PC-3 (cell line): ENCODE results near the gene NCSTN. TPM values are rescaled to one million over a fixed set of nuclear protein-coding genes. Genes with fewer than 3 reads are reported as not detected.

Experiments
- ATAC-seq: fragments of 200-7000 bp; cut with Tn5 transposase; 2 replicates; pipeline ENCODE4 v1.9.1; 2020; ENCODE audit warnings: mild to moderate bottlenecking, moderate library complexity
- BruUV-seq: library from RNA; stranded (reverse); fragments of 400-500 nt; replicated peaks from 2 replicates; lab custom pipeline; 2021; lab: Mats Ljungman, UMichigan
- CTCF ChIA-PET: fragments of 300-600 bp; sonication (Branson Sonifier 250); formaldehyde crosslinking; loops from one replicate; lab custom pipeline; 2022; ENCODE audit warnings: antibody characterized with exemption; lab: Charles Lee
- POLR2A ChIA-PET: fragments of 300-600 bp; sonication (Branson Sonifier 250); formaldehyde crosslinking; loops from one replicate; lab custom pipeline; 2022; ENCODE audit warnings: antibody characterized with exemption; ENCODE audit not compliant: unreplicated experiment; lab: Charles Lee
- DNase-seq: peaks from one replicate; pipeline ENCODE4 v3.0.0-alpha.2; 2015
- H2AFZ ChIP-seq: fragments of 300-600 bp; sonication (generic); 2 replicates; pipeline ENCODE4 v1.6.0; 2016; ENCODE audit warnings: antibody characterized with exemption, low read length
- H3F3A ChIP-seq: fragments of 300-600 bp; sonication (generic); one replicate; pipeline ENCODE4 v1.6.0; 2017; ENCODE audit warnings: antibody characterized with exemption, low read length, control low read depth, mild to moderate bottlenecking; ENCODE audit not compliant: unreplicated experiment
- H3K27ac ChIP-seq: fragments of 300-600 bp; sonication (generic); 2 replicates; pipeline ENCODE4 v1.5.1; 2016; ENCODE audit warnings: mild to moderate bottlenecking, low read length
- H3K27me3 ChIP-seq: fragments of 300-600 bp; sonication (generic); 2 replicates; pipeline ENCODE4 v1.6.1; 2016; ENCODE audit warnings: low read length, mixed read lengths
- H3K36me3 ChIP-seq: fragments of 300-600 bp; sonication (generic); 2 replicates; pipeline ENCODE4 v1.6.1; 2016; ENCODE audit warnings: low read depth, mixed run types, low read length, mixed read lengths
- H3K4me1 ChIP-seq: fragments of 300-600 bp; sonication (generic); 2 replicates; pipeline ENCODE4 v1.5.1; 2016; ENCODE audit warnings: low read length; ENCODE audit not compliant: insufficient read depth
- H3K4me2 ChIP-seq: fragments of 300-600 bp; sonication (generic); 2 replicates; pipeline ENCODE4 v1.6.0; 2016; ENCODE audit warnings: low read length
- H3K4me3 ChIP-seq: fragments of 300-600 bp; sonication (generic); 2 replicates; pipeline ENCODE4 v1.5.1; 2016; ENCODE audit warnings: mild to moderate bottlenecking, low read length, mixed read lengths
- H3K79me2 ChIP-seq: fragments of 300-600 bp; sonication (generic); 2 replicates; pipeline ENCODE4 v1.6.1; 2017; ENCODE audit warnings: low read length, mixed read lengths
- H3K9ac ChIP-seq: fragments of 300-600 bp; sonication (generic); 2 replicates; pipeline ENCODE4 v1.6.0; 2016; ENCODE audit warnings: mild to moderate bottlenecking, low read length
- H3K9me2 ChIP-seq: fragments of 300-600 bp; sonication (generic); replicated peaks from 2 replicates; pipeline ENCODE4 v1.6.1; 2016; ENCODE audit warnings: mixed run types, low read length, mixed read lengths
- H3K9me3 ChIP-seq: fragments of 300-600 bp; sonication (generic); 2 replicates; pipeline ENCODE4 v1.6.1; 2016; ENCODE audit warnings: low read length, mixed read lengths
- H4K20me1 ChIP-seq: fragments of 300-600 bp; sonication (generic); 2 replicates; pipeline ENCODE4 v1.6.1; 2016; ENCODE audit warnings: low read length, mixed read lengths
- CTCF ChIP-seq: fragments of 300-600 bp; sonication (generic); conservative IDR thresholded peaks from 2 replicates; pipeline ENCODE4 v1.5.1; 2017; ENCODE audit warnings: antibody characterized with exemption, low read depth, mild to moderate bottlenecking, low read length
- EZH2 ChIP-seq: fragments of 300-600 bp; sonication (generic); IDR thresholded peaks from one replicate; pipeline ENCODE4 v1.6.1; 2017; ENCODE audit warnings: antibody characterized with exemption, mild to moderate bottlenecking, low read length; ENCODE audit not compliant: unreplicated experiment
- EZH2phosphoT487 ChIP-seq: fragments of 300-600 bp; sonication (generic); IDR thresholded peaks from 2 replicates; pipeline ENCODE4 v1.6.1; 2018; ENCODE audit warnings: mild to moderate bottlenecking, antibody characterized with exemption, low read length, borderline replicate concordance
- intact Hi-C: fragments of 100-400 bp; cut with micrococcal nuclease; formaldehyde crosslinking; loops from 2 replicates; pipeline ENCODE4 v1.9.0; 2023
- total RNA-seq: library from RNA; depleted of rRNA; stranded (reverse); fragments of >200 nt; gene quantifications from 2 replicates; pipeline ENCODE4 v1.2.3, GENCODE V29; 2014

Gene NCSTN
- total RNA-seq, 1 experiment from 2014 or later, result 49.6 TPM

- no TSS peak for BruUV-seq
- H3F3A ChIP-seq, result no peaks in the 10 kb centered on the region
- no peak overlapping the region for H3K4me3 ChIP-seq
- intact Hi-C loops, result no loop called here
- DNase-seq (no peak), ATAC-seq (no peak)
- no peaks in the 10 kb centered on the region for H3K9me2 ChIP-seq
- TF ChIP-seq EZH2 (no peak), EZH2phosphoT487 (no peak)
- no peaks in the 10 kb centered on the region for H3K27me3 ChIP-seq
- H2AFZ ChIP-seq, result no peak overlapping the region
- H3K4me2 ChIP-seq, result no peak overlapping the region
- H3K9me3 ChIP-seq, result no peaks in the 10 kb centered on the region
- ChIA-PET CTCF (no interaction called here), POLR2A (interaction anchor here (0.6 kb wide), 1 partner anchor 29 kb away, joined by 3 read pairs; no protein-coding TSS in a partner anchor)
- H3K9ac ChIP-seq, result no peak overlapping the region
- H3K36me3 ChIP-seq, result no peaks in the 10 kb centered on the region
- H3K27ac ChIP-seq, result no peak overlapping the region
- no peaks in the 10 kb centered on the region for H3K4me1 ChIP-seq
- no peaks in the 10 kb centered on the region for H3K79me2 ChIP-seq
- H4K20me1 ChIP-seq, result no peaks in the 10 kb centered on the region
Observed at GRCh38 chr1:160370561-160371345, 27.6 kb downstream of the NCSTN start.

GRCh38 chr1:160371346-160371631, 28.1 kb downstream of the NCSTN start:
- ChIA-PET POLR2A (interaction anchor here (0.6 kb wide), 1 partner anchor 29 kb away, joined by 3 read pairs; no protein-coding TSS in a partner anchor), CTCF (no interaction called here)
- Histone ChIP-seq H4K20me1 (no peaks in the 10 kb centered on the region), H3K4me3 (no peak overlapping the region), H3K36me3 (no peaks in the 10 kb centered on the region), H3K9ac (no peak overlapping the region), H3K9me3 (no peaks in the 10 kb centered on the region), H3K4me1 (no peaks in the 10 kb centered on the region), H3K27ac (no peak overlapping the region), H2AFZ (no peak overlapping the region), H3K9me2 (no peaks in the 10 kb centered on the region), H3K27me3 (no peaks in the 10 kb centered on the region), H3F3A (no peaks in the 10 kb centered on the region), H3K79me2 (no peaks in the 10 kb centered on the region), H3K4me2 (no peak overlapping the region)
- ATAC-seq, result no peak
- intact Hi-C loops, result no loop called here
- TF ChIP-seq EZH2phosphoT487 (no peak), CTCF (no peak), EZH2 (no peak)
- no peak for DNase-seq
- BruUV-seq, result no TSS peak

GRCh38 chr1:160371756-160372155, 28.6 kb downstream of the NCSTN start:
- Histone ChIP-seq H3F3A (no peaks in the 10 kb centered on the region), H3K9ac (no peak overlapping the region), H3K4me1 (no peaks in the 10 kb centered on the region), H3K4me3 (no peak overlapping the region), H3K36me3 (no peaks in the 10 kb centered on the region), H3K9me2 (no peaks in the 10 kb centered on the region), H3K27me3 (no peaks in the 10 kb centered on the region), H3K4me2 (no peak overlapping the region), H3K27ac (no peak overlapping the region), H4K20me1 (no peaks in the 10 kb centered on the region), H2AFZ (no peak overlapping the region), H3K9me3 (no peaks in the 10 kb centered on the region), H3K79me2 (no peaks in the 10 kb centered on the region)
- no peak for DNase-seq
- no peak for ATAC-seq
- BruUV-seq, result no TSS peak
- ChIA-PET POLR2A (interaction anchor here (0.6 kb wide), 1 partner anchor 1193 kb away, joined by 4 read pairs; no protein-coding TSS in a partner anchor), CTCF (no interaction called here)
- intact Hi-C loops, result no loop called here
- TF ChIP-seq CTCF, result no peak
- no peak for TF ChIP-seq EZH2phosphoT487
- no peak for TF ChIP-seq EZH2
